Hepatocyte (in vitro differentiated cells): ENCODE data around the gene C16orf54.

ENCODE experiments used
- EZH2 ChIP-seq: fragments of 200-600 bp; sonication (generic); IDR thresholded peaks from 2 replicates; pipeline ENCODE4 v1.6.1; 2016; ENCODE audit warnings: antibody characterized with exemption, mild to moderate bottlenecking, borderline replicate concordance
- TF ChIP-seq, protein P1 (sequence below): fragments of 200-600 bp; sonication (generic); IDR thresholded peaks from 2 replicates; pipeline ENCODE4 v1.5.1; 2016; ENCODE audit warnings: antibody characterized with exemption, mild to moderate bottlenecking; ENCODE audit not compliant: poor library complexity

DNA sequence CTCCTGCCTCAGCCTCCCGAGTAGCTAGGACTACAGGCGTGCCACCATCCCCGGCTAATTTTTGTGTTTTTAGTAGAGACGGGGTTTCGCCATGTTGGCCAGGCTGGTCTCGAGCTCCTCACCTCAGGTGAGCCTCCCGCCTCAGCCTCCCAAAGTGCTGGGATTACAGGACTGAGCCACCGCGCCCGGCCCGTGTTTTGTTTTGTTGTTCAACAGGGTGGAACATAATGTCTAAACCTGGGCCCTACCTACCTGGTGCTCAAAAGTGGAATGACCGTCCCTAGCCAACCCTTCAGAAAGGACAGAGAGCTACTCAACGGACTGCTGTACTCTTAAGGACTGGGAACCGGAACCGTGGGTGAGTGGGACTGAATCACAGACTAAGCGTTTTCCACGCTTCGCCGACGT lies 44.0 kb upstream of the C16orf54 start:
- TF ChIP-seq, protein P1, sequence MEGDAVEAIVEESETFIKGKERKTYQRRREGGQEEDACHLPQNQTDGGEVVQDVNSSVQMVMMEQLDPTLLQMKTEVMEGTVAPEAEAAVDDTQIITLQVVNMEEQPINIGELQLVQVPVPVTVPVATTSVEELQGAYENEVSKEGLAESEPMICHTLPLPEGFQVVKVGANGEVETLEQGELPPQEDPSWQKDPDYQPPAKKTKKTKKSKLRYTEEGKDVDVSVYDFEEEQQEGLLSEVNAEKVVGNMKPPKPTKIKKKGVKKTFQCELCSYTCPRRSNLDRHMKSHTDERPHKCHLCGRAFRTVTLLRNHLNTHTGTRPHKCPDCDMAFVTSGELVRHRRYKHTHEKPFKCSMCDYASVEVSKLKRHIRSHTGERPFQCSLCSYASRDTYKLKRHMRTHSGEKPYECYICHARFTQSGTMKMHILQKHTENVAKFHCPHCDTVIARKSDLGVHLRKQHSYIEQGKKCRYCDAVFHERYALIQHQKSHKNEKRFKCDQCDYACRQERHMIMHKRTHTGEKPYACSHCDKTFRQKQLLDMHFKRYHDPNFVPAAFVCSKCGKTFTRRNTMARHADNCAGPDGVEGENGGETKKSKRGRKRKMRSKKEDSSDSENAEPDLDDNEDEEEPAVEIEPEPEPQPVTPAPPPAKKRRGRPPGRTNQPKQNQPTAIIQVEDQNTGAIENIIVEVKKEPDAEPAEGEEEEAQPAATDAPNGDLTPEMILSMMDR, result no peak
- TF ChIP-seq EZH2, result no peak
